GM12874 (cell line): ENCODE results near the gene GBE1.

Experiments
- TF ChIP-seq, protein P1 (sequence below): IDR thresholded peaks from 2 replicates; pipeline ENCODE4 v1.5.1; 2011; ENCODE audit warnings: low read depth, mild to moderate bottlenecking, control low read depth, low read length, moderate library complexity; ENCODE audit not compliant: insufficient read depth

Gene GBE1

DNA sequence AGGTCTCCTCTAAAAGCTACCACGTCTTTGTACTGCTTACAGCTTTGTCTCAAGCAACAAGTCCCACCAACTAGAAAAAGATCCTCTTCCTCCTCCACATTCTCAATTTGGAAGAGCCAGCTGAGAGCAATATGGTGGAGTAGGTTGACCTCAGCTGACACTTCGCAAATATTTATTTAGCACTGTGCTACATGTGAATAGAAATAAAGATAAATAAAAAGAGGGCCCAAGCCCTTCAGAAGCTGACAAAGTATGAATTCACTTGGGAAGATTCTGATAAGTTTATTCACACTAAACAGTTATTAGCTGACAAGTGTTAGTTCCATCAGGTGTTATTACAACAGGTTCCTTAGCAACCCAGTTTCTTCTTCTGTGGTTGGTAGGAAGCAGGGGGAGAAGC is 310.3 kb downstream of the GBE1 start:
- TF ChIP-seq, protein P1, sequence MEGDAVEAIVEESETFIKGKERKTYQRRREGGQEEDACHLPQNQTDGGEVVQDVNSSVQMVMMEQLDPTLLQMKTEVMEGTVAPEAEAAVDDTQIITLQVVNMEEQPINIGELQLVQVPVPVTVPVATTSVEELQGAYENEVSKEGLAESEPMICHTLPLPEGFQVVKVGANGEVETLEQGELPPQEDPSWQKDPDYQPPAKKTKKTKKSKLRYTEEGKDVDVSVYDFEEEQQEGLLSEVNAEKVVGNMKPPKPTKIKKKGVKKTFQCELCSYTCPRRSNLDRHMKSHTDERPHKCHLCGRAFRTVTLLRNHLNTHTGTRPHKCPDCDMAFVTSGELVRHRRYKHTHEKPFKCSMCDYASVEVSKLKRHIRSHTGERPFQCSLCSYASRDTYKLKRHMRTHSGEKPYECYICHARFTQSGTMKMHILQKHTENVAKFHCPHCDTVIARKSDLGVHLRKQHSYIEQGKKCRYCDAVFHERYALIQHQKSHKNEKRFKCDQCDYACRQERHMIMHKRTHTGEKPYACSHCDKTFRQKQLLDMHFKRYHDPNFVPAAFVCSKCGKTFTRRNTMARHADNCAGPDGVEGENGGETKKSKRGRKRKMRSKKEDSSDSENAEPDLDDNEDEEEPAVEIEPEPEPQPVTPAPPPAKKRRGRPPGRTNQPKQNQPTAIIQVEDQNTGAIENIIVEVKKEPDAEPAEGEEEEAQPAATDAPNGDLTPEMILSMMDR = no peak

DNA sequence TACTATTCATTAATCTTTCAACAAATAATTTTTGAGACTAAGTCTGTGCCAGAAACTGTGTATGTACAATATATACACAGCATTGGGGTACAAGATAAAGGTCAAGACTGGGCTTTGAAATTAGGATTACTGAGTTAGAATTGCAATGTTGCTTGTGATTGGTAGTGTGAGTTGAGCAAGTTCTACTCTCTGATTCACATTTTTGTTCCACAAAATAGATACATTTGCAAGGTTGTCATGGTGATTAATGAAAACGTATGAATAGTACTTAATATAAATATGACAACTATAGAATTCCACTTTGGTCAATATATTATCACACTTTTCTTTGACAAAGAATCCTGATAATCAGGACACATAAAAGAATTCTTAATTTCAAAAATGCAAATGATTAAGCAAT is 314.6 kb downstream of the GBE1 start:
- TF ChIP-seq, protein P1 = no peak

DNA sequence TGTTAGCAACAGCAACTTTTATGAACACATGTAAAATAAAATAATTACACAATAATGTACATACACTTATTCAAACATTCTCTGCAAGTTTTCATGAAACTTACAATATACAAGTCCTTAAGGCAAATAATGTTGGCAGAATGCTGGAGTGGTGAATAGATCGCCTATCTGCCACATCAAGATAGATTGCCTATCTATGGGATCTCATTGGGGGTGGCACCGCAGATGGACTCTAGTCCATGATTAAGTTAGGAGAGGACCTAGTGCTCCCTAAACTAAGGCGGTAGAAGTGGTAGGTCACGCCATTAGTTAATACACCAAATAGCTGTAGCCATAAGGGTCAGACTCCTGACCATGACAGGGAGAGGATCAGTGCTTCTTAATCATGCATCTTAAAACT is 315.7 kb downstream of the GBE1 start:
- TF ChIP-seq, protein P1 = no peak

DNA sequence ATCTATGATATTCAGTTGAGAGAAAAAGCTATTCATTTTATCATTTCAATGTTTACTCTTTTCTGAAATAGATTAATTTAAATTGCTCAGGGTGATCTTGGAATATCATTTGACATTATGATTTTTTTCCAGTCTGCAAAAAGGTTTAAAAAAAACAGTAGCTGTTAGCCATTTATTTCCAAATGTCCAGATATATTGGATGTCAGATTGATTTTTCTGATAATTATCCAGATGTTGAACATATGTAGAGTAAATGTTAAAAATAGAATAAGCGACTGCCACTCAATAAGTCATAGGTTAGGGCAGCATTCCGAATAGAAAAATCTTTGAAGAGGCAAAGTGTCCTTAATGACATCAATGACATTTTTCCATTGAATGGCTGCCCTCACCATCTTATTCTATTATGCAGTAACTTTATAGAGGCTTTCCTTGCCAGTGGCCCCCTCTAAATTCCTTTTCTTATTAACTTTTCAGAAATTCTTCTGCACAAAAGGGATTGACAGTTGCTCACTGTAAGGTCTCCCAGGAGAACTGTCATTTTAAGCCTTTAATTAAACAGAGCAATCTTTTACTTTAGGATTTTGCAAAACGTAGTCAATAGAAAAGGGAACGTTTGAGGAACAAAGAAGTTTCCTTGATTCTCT is 316.5 kb downstream of the GBE1 start:
- TF ChIP-seq, protein P1 = no peak

DNA sequence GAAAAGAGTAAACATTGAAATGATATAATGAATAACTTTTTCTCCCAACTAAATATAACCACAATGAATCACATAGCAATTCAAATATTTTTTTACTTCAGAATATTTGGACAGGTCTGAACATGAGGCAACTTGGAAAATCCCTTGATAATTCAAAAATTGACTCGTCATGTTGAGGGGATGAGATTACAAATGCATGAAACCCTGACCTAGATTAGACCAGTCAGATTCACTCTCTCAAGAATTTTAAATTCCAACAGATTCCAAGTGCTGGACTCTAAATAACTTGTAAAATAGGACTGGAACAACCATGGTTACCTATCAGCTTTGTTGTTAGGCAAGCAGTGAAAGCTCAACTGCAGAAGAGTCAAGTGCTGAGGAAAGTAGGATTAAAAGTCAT is 317.5 kb downstream of the GBE1 start:
- TF ChIP-seq, protein P1 = no peak

DNA sequence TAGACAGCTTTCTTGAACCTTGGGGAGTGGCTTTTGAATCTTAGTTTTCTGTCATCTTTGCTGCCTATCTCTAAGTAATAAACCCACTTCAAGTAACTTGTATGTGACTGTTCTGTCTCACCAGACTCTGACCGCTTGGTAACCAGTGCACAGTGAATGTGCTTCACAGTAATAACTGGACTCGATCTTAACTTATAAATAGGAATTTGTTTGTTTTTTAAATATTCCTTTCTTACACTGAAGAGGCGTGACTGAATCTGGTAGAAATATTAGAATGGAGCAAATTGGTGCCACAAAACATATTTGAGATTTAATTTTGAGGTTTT is 318.0 kb downstream of the GBE1 start:
- TF ChIP-seq, protein P1 = no peak

DNA sequence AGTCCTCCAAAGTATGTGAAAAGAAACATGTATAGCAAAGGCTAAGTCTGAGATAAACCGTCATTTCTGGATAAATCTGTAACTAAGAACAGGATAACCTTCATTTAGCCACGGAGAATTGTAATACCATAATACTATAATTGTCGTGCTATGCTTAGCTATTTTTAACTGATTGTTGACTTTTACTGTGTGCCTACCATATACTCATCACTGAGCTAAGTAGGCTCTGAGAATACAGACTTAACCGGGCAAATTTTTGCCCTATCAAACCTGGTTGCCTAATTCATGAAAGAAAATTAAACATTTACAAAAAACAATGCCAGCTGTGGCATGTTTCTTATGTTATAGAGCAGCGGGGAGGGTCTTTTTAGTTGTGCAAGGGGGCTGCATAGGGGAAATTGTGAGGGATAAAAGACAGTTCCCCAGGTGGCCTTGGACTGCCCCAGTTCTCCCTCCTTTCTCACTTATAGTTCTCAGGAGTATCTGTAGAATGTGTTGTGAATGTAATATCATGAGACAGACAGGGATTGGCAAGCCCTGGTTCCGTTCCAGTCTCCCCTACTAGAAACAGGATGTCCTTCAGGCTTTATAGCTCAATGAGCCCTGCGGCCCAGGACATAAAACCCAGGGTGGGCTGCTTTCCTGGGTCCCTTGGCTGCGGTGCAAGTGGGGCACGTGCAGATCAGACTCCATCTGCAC is 318.5 kb downstream of the GBE1 start:
- TF ChIP-seq, protein P1 = no peak
